GM19397 (cell line): ENCODE results near the gene SYTL3.

Experiments used
- ATAC-seq: cut with Tn5 transposase; IDR thresholded peaks from one replicate; pipeline ENCODE4 v1.9.1; 2021; ENCODE audit warnings: mild to moderate bottlenecking, moderate library complexity; ENCODE audit not compliant: unreplicated experiment

SYTL3 gene

GRCh38 chr6:158770533-158771330 is 120.9 kb downstream of the SYTL3 start:
- no peak for ATAC-seq

GRCh38 chr6:158771399-158772152 is 121.7 kb downstream of the SYTL3 start:
- no peak for ATAC-seq

GRCh38 chr6:158772172-158772571 is 122.3 kb downstream of the SYTL3 start:
- ATAC-seq: no peak

- ATAC-seq: no peak
Measured at GRCh38 chr6:158772851-158773371, 123.1 kb downstream of the SYTL3 start.

GRCh38 chr6:158773581-158774449 is 124.0 kb downstream of the SYTL3 start:
- ATAC-seq: no peak

GRCh38 chr6:158774717-158775449 is 125.0 kb downstream of the SYTL3 start:
- ATAC-seq: no peak

- ATAC-seq: no peak
Measured at GRCh38 chr6:158775832-158776231, 126.0 kb downstream of the SYTL3 start.

- ATAC-seq: no peak
Measured at GRCh38 chr6:158776737-158777136, 126.9 kb downstream of the SYTL3 start.

- no peak for ATAC-seq
Measured at GRCh38 chr6:158777510-158777909, 127.7 kb downstream of the SYTL3 start.

GRCh38 chr6:158778005-158778527 is 128.2 kb downstream of the SYTL3 start:
- no peak for ATAC-seq

- ATAC-seq: no peak
Measured at GRCh38 chr6:158780246-158780884, 130.5 kb downstream of the SYTL3 start.

- ATAC-seq: no peak
Measured at GRCh38 chr6:158780988-158781691, 131.3 kb downstream of the SYTL3 start.

- ATAC-seq: no peak
Measured at GRCh38 chr6:158781692-158782373, 132.0 kb downstream of the SYTL3 start.

GRCh38 chr6:158782432-158783166 is 132.7 kb downstream of the SYTL3 start:
- no peak for ATAC-seq

- ATAC-seq: no peak
Measured at GRCh38 chr6:158783167-158783450, 133.3 kb downstream of the SYTL3 start.

- ATAC-seq: no peak
Measured at GRCh38 chr6:158783851-158784250, 134.0 kb downstream of the SYTL3 start.

GRCh38 chr6:158784505-158784904 is 134.7 kb downstream of the SYTL3 start:
- no peak for ATAC-seq

GRCh38 chr6:158785036-158785435 is 135.2 kb downstream of the SYTL3 start:
- ATAC-seq: no peak
